ENCODE results near the gene CCDC122.

DNA sequence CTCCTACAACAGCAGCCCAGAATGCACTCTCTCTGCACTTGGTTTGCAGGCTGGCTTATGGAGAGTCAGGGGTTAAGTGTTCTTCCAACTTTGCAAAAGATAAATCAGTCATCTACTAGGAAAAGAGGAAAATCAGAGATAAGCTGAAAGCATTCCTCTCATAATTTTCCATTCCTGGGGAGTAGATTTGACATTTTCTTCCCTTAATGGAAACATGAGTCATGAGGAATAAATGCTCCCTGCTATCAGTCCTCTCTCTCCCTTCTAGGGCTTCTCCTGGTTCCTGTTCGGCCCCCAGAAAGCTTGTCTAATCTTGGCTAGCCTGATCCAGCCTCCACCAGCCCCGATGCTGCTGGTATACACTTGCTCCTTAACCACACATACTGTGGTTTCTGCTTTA is 64.3 kb downstream of the CCDC122 start:
- TF ChIP-seq, protein P1, sequence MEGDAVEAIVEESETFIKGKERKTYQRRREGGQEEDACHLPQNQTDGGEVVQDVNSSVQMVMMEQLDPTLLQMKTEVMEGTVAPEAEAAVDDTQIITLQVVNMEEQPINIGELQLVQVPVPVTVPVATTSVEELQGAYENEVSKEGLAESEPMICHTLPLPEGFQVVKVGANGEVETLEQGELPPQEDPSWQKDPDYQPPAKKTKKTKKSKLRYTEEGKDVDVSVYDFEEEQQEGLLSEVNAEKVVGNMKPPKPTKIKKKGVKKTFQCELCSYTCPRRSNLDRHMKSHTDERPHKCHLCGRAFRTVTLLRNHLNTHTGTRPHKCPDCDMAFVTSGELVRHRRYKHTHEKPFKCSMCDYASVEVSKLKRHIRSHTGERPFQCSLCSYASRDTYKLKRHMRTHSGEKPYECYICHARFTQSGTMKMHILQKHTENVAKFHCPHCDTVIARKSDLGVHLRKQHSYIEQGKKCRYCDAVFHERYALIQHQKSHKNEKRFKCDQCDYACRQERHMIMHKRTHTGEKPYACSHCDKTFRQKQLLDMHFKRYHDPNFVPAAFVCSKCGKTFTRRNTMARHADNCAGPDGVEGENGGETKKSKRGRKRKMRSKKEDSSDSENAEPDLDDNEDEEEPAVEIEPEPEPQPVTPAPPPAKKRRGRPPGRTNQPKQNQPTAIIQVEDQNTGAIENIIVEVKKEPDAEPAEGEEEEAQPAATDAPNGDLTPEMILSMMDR (IDR thresholded peaks at IDR 0.05; ENCODE audit: insufficient read depth, low read depth, low read length) = no peak
- no peak for TF ChIP-seq EZH2 (IDR thresholded peaks at IDR 0.05; ENCODE audit: insufficient read depth, low read length)

Data from astrocyte (in vitro differentiated cells and primary cell).